GM12891 (cell line): ENCODE measurements around the gene SHC1.
"Not testable (repeated sequence)": the region's sequence is repeated elsewhere in the genome, so short reads cannot be mapped to it uniquely, and the experiment has no call there.

ENCODE experiments used
- DNase-seq: peaks from one replicate; pipeline ENCODE4 v3.0.0; 2011; ENCODE audit warnings: low spot score; ENCODE audit not compliant: insufficient read length
- FAIRE-seq: peaks from 2 replicates; lab custom pipeline; 2011; peaks lifted over from hg19 to GRCh38; lab: Jason Lieb, UNC
- PAX5 ChIP-seq: IDR thresholded peaks from 2 replicates; pipeline ENCODE4 v1.6.1; 2011; ENCODE audit warnings: low read length, moderate library complexity, mild to moderate bottlenecking; ENCODE audit not compliant: insufficient read depth, severe bottlenecking
- POLR2A ChIP-seq: IDR thresholded peaks from 2 replicates; pipeline ENCODE4 v1.6.1; 2011; ENCODE audit warnings: low read depth, low read length, control low read depth
- POLR2AphosphoS5 ChIP-seq: IDR thresholded peaks from 2 replicates; pipeline ENCODE4 v1.6.1; 2011; ENCODE audit warnings: low read depth, low read length, control low read depth
- POU2F2 ChIP-seq: IDR thresholded peaks from 2 replicates; pipeline ENCODE4 v1.6.1; 2011; ENCODE audit warnings: low read depth, mild to moderate bottlenecking, control low read depth, low read length, moderate library complexity
- SPI1 ChIP-seq: IDR thresholded peaks from 2 replicates; pipeline ENCODE4 v1.6.1; 2011; ENCODE audit warnings: low read depth, low read length, control low read depth
- TAF1 ChIP-seq: IDR thresholded peaks from 2 replicates; pipeline ENCODE4 v1.6.1; 2011; ENCODE audit warnings: low read depth, low read length, control low read depth

SHC1 gene

GRCh38 chr1:154988058-154988954 lies 17.8 kb upstream of the SHC1 start:
- FAIRE-seq (no peak), DNase-seq (no peak)
- TF ChIP-seq POLR2AphosphoS5: no peak; the same call in 1 of the 2 replicates
- no peak for TF ChIP-seq TAF1
- TF ChIP-seq PAX5: no peak
- no peak for TF ChIP-seq POLR2A
- TF ChIP-seq SPI1: no peak
- no peak for TF ChIP-seq POU2F2

GRCh38 chr1:154987326-154987725 lies 16.8 kb upstream of the SHC1 start:
- TF ChIP-seq PAX5 (no peak), POU2F2 (no peak), POLR2AphosphoS5 (no peak), POLR2A (no peak), TAF1 (no peak), SPI1 (no peak)
- no peak for FAIRE-seq
- DNase-seq: no peak

- DNase-seq, FAIRE-seq: not testable (repeated sequence)
These were observed 16.2 kb upstream of the SHC1 start for GRCh38 chr1:154986736-154987135.

GRCh38 chr1:154983776-154984466 lies 13.4 kb upstream of the SHC1 start:
- TF ChIP-seq PAX5: no peak
- TF ChIP-seq POU2F2: no peak
- TF ChIP-seq TAF1: no peak
- no peak for TF ChIP-seq POLR2AphosphoS5
- TF ChIP-seq SPI1: no peak
- no peak for TF ChIP-seq POLR2A
- DNase-seq (no peak), FAIRE-seq (no peak)

- TF ChIP-seq POLR2AphosphoS5 (peak; percentile 86), PAX5 (no peak), POU2F2 (no peak), SPI1 (peak; percentile 27; the same call in 1 of the 2 replicates), TAF1 (peak; percentile 67; the same call in 1 of the 2 replicates), POLR2A (peak; percentile 87)
- FAIRE-seq (peak; percentile 86), DNase-seq (peak; percentile 94)
These were observed 12.5 kb upstream of the SHC1 start, which contains the start of gene FLAD1 for GRCh38 chr1:154982897-154983648. FLAD1 (plus strand) TSS chr1:154983344; CDS start chr1:154983695, 351 bp downstream.

GRCh38 chr1:154982341-154982740 lies 11.8 kb upstream of the SHC1 start:
- TF ChIP-seq TAF1: no peak
- TF ChIP-seq POLR2A: no peak
- TF ChIP-seq SPI1: no peak
- no peak for TF ChIP-seq PAX5
- no peak for TF ChIP-seq POU2F2
- TF ChIP-seq POLR2AphosphoS5: no peak
- no peak for DNase-seq
- no peak for FAIRE-seq

- FAIRE-seq: no peak
- no peak for TF ChIP-seq TAF1
- no peak for TF ChIP-seq POU2F2
- TF ChIP-seq PAX5: no peak
- no peak for TF ChIP-seq POLR2AphosphoS5
- no peak for TF ChIP-seq SPI1
- no peak for TF ChIP-seq POLR2A
- DNase-seq: no peak
These were observed 7.8 kb upstream of the SHC1 start for GRCh38 chr1:154978360-154978759.

- TF ChIP-seq SPI1: peak; percentile 50
- not testable (repeated sequence) for FAIRE-seq, DNase-seq
These were observed 7.2 kb upstream of the SHC1 start for GRCh38 chr1:154977762-154978161.

- peak; percentile 66 for FAIRE-seq
- TF ChIP-seq TAF1 (no peak), POU2F2 (peak; percentile 30; the same call in 1 of the 2 replicates), POLR2A (0 out of 2 replicates have a peak, but pooled peaks have one; percentile 31), PAX5 (no peak), SPI1 (no peak), POLR2AphosphoS5 (no peak)
- DNase-seq: no peak
These were observed 5.0 kb upstream of the SHC1 start for GRCh38 chr1:154975409-154976059.
